ENCODE data around the gene OTULIN. TPM values are rescaled to one million over a fixed set of nuclear protein-coding genes. Genes with fewer than 3 reads are reported as not detected.

Gene OTULIN
- total and polyA plus RNA-seq, 2 experiments from 2014 or later = 24.3 to 43.9 TPM

DNA sequence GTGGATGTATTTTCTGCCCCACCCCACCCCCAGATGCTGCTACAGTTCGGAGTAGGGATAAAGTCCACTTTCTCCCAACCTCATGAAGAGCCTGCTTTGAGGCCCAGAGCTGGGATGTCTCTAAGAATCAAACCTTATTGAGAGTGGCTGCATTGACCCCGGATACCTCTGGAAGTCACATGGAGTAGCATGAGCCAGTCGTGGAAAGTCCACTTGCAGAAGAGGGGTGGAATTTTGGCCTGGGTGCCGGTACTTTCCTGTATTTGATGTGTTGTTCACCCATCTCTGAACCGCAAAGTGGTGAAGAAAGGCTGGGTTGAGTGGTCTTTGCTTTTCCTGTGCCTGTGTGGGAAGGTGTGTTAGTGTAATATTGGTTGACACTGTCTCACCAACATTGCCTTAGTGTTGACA is 3.7 kb downstream of the OTULIN start:
- Histone ChIP-seq H3K27me3 (ENCODE audit: insufficient read depth) (peaks cover 22% of the 10 kb centered on the region), H2AFZ (no peak overlapping the region), H3K79me2 (replicated peaks; ENCODE audit: insufficient read depth) (peaks cover 81% of the 10 kb centered on the region), H3K4me1 (ENCODE audit: insufficient read depth) (peaks cover 41% of the 10 kb centered on the region), H3K27ac (ENCODE audit: low read depth) (no peak overlapping the region), H3F3A (replicated peaks; ENCODE audit: low read depth) (0 out of 2 replicates have a peak, but pooled peaks cover 3% of the 10 kb centered on the region), H4K20me1 (replicated peaks; ENCODE audit: insufficient read depth) (peaks cover 4% of the 10 kb centered on the region; the same call in 1 of the 2 replicates), H3K9me2 (ENCODE audit: insufficient read depth) (no peaks in the 10 kb centered on the region; the same call in 1 of the 2 replicates), H3K36me3 (ENCODE audit: insufficient read depth) (no peaks in the 10 kb centered on the region), H3K4me2 (no peak overlapping the region), H3K4me3 (no peak overlapping the region)
- TF ChIP-seq NANOG (IDR thresholded peaks at IDR 0.05; ENCODE audit: borderline replicate concordance) (no peak), POLR2AphosphoS5 (IDR thresholded peaks at IDR 0.05; ENCODE audit: low read depth) (no peak), EZH2phosphoT487 (IDR thresholded peaks at IDR 0.05; ENCODE audit: unreplicated experiment) (no peak), STAT1 (IDR thresholded peaks at IDR 0.05; ENCODE audit: unreplicated experiment) (no peak), EZH2 (IDR thresholded peaks at IDR 0.05; ENCODE audit: low read depth, unreplicated experiment) (no peak), CREB1 (CRISPR knock-in tag; IDR thresholded peaks at IDR 0.05; ENCODE audit: low read depth) (no peak), ZNF114 (CRISPR knock-in tag; IDR thresholded peaks at IDR 0.05) (no peak), JUNB (IDR thresholded peaks at IDR 0.05; ENCODE audit: unreplicated experiment) (no peak), ZNF331 (CRISPR knock-in tag; IDR thresholded peaks at IDR 0.05; ENCODE audit: low read depth) (no peak)
- TF ChIP-seq, protein P1, sequence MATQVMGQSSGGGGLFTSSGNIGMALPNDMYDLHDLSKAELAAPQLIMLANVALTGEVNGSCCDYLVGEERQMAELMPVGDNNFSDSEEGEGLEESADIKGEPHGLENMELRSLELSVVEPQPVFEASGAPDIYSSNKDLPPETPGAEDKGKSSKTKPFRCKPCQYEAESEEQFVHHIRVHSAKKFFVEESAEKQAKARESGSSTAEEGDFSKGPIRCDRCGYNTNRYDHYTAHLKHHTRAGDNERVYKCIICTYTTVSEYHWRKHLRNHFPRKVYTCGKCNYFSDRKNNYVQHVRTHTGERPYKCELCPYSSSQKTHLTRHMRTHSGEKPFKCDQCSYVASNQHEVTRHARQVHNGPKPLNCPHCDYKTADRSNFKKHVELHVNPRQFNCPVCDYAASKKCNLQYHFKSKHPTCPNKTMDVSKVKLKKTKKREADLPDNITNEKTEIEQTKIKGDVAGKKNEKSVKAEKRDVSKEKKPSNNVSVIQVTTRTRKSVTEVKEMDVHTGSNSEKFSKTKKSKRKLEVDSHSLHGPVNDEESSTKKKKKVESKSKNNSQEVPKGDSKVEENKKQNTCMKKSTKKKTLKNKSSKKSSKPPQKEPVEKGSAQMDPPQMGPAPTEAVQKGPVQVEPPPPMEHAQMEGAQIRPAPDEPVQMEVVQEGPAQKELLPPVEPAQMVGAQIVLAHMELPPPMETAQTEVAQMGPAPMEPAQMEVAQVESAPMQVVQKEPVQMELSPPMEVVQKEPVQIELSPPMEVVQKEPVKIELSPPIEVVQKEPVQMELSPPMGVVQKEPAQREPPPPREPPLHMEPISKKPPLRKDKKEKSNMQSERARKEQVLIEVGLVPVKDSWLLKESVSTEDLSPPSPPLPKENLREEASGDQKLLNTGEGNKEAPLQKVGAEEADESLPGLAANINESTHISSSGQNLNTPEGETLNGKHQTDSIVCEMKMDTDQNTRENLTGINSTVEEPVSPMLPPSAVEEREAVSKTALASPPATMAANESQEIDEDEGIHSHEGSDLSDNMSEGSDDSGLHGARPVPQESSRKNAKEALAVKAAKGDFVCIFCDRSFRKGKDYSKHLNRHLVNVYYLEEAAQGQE (IDR thresholded peaks at IDR 0.05; ENCODE audit: unreplicated experiment) = no peak
- TF ChIP-seq, protein P2, sequence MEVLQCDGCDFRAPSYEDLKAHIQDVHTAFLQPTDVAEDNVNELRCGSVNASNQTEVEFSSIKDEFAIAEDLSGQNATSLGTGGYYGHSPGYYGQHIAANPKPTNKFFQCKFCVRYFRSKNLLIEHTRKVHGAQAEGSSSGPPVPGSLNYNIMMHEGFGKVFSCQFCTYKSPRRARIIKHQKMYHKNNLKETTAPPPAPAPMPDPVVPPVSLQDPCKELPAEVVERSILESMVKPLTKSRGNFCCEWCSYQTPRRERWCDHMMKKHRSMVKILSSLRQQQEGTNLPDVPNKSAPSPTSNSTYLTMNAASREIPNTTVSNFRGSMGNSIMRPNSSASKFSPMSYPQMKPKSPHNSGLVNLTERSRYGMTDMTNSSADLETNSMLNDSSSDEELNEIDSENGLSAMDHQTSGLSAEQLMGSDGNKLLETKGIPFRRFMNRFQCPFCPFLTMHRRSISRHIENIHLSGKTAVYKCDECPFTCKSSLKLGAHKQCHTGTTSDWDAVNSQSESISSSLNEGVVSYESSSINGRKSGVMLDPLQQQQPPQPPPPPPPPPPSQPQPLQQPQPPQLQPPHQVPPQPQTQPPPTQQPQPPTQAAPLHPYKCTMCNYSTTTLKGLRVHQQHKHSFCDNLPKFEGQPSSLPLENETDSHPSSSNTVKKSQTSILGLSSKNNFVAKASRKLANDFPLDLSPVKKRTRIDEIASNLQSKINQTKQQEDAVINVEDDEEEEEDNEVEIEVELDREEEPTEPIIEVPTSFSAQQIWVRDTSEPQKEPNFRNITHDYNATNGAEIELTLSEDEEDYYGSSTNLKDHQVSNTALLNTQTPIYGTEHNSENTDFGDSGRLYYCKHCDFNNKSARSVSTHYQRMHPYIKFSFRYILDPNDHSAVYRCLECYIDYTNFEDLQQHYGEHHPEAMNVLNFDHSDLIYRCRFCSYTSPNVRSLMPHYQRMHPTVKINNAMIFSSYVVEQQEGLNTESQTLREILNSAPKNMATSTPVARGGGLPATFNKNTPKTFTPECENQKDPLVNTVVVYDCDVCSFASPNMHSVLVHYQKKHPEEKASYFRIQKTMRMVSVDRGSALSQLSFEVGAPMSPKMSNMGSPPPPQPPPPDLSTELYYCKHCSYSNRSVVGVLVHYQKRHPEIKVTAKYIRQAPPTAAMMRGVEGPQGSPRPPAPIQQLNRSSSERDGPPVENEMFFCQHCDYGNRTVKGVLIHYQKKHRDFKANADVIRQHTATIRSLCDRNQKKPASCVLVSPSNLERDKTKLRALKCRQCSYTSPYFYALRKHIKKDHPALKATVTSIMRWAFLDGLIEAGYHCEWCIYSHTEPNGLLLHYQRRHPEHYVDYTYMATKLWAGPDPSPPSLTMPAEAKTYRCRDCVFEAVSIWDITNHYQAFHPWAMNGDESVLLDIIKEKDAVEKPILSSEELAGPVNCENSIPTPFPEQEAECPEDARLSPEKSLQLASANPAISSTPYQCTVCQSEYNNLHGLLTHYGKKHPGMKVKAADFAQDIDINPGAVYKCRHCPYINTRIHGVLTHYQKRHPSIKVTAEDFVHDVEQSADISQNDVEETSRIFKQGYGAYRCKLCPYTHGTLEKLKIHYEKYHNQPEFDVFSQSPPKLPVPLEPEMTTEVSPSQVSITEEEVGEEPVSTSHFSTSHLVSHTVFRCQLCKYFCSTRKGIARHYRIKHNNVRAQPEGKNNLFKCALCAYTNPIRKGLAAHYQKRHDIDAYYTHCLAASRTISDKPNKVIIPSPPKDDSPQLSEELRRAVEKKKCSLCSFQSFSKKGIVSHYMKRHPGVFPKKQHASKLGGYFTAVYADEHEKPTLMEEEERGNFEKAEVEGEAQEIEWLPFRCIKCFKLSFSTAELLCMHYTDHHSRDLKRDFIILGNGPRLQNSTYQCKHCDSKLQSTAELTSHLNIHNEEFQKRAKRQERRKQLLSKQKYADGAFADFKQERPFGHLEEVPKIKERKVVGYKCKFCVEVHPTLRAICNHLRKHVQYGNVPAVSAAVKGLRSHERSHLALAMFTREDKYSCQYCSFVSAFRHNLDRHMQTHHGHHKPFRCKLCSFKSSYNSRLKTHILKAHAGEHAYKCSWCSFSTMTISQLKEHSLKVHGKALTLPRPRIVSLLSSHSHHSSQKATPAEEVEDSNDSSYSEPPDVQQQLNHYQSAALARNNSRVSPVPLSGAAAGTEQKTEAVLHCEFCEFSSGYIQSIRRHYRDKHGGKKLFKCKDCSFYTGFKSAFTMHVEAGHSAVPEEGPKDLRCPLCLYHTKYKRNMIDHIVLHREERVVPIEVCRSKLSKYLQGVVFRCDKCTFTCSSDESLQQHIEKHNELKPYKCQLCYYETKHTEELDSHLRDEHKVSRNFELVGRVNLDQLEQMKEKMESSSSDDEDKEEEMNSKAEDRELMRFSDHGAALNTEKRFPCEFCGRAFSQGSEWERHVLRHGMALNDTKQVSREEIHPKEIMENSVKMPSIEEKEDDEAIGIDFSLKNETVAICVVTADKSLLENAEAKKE (CRISPR knock-in tag; IDR thresholded peaks at IDR 0.05) = no peak
- TF ChIP-seq, protein P3, sequence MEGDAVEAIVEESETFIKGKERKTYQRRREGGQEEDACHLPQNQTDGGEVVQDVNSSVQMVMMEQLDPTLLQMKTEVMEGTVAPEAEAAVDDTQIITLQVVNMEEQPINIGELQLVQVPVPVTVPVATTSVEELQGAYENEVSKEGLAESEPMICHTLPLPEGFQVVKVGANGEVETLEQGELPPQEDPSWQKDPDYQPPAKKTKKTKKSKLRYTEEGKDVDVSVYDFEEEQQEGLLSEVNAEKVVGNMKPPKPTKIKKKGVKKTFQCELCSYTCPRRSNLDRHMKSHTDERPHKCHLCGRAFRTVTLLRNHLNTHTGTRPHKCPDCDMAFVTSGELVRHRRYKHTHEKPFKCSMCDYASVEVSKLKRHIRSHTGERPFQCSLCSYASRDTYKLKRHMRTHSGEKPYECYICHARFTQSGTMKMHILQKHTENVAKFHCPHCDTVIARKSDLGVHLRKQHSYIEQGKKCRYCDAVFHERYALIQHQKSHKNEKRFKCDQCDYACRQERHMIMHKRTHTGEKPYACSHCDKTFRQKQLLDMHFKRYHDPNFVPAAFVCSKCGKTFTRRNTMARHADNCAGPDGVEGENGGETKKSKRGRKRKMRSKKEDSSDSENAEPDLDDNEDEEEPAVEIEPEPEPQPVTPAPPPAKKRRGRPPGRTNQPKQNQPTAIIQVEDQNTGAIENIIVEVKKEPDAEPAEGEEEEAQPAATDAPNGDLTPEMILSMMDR (conservative IDR thresholded peaks at IDR 0.05; ENCODE audit: low read depth in 2 of 2) = no peak
- TF ChIP-seq, protein P4, sequence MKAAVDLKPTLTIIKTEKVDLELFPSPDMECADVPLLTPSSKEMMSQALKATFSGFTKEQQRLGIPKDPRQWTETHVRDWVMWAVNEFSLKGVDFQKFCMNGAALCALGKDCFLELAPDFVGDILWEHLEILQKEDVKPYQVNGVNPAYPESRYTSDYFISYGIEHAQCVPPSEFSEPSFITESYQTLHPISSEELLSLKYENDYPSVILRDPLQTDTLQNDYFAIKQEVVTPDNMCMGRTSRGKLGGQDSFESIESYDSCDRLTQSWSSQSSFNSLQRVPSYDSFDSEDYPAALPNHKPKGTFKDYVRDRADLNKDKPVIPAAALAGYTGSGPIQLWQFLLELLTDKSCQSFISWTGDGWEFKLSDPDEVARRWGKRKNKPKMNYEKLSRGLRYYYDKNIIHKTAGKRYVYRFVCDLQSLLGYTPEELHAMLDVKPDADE (IDR thresholded peaks at IDR 0.05) = no peak
- peaks cover 41% of the 10 kb centered on the region for H3K4me1 Mint-ChIP-seq
- ATAC-seq = no peak
- DNase-seq (ENCODE audit: low spot score) = no peak
- H3K27me3 Mint-ChIP-seq (ENCODE audit: insufficient read depth, low read depth, poor library complexity) = peaks cover 20% of the 10 kb centered on the region
- no peaks in the 10 kb centered on the region for H3K9me3 Mint-ChIP-seq
- no peak overlapping the region; the same call in 1 of the 2 replicates for H3K27ac Mint-ChIP-seq
- H3K4me3 Mint-ChIP-seq = no peak overlapping the region
- H3K36me3 Mint-ChIP-seq (ENCODE audit: low read depth) = no peaks in the 10 kb centered on the region; the same call in 2 of the 3 replicates

All from GM23338 (cell line).